Measurements from ENCODE around the gene ZIC5. TPM values are rescaled to one million over a fixed set of nuclear protein-coding genes. Genes with fewer than 3 reads are reported as not detected.
A peak's percentile ranks its signal among the peaks of the same experiment; 100 is the strongest.
"Not testable (repeated sequence)": the region's sequence is repeated elsewhere in the genome, so short reads cannot be mapped to it uniquely, and the experiment has no call there.

The ZIC5 gene
- total RNA-seq, 1 donor from 2014 or later, result not detected

DNA sequence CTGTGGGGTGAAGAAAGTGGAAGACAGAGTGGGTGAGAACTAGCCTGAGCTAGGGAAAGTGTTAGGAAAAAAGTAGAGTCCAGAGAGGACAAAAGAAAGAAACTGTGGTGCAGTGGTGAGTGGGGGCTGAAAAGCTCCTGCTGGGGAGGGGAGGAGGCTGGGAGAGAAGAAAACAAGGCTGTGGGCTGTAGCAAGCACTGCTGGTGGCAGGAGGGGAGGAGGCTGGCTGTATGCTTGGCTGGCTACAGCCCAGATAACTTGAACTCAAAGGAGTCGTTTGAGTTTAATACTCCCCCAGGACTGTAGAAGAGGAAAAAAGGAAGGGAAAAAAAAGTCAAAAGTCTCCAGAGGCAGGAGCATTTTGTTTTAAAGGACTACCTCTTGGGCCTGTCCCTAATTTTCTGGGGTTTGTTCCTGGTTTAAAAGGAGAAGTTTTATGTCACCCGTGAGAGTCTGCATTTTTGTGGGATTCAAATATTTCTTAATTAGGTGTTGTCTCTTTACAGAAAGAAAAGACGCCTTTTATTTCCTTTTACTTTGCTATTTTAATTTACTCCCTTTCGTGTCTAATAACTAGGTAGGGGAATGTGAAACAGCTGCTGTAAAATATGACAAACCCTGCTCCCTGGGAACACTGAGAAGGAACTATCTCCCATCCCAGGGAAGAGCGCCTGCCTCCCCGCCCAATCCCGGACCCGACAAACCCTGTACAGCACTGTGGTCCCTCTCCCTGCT lies 21.7 kb downstream of the ZIC5 start:
- no peaks in the 10 kb centered on the region for H3K4me1 ChIP-seq
- ATAC-seq (peak; percentile 6), DNase-seq (no peak)
- TF ChIP-seq, protein P1, sequence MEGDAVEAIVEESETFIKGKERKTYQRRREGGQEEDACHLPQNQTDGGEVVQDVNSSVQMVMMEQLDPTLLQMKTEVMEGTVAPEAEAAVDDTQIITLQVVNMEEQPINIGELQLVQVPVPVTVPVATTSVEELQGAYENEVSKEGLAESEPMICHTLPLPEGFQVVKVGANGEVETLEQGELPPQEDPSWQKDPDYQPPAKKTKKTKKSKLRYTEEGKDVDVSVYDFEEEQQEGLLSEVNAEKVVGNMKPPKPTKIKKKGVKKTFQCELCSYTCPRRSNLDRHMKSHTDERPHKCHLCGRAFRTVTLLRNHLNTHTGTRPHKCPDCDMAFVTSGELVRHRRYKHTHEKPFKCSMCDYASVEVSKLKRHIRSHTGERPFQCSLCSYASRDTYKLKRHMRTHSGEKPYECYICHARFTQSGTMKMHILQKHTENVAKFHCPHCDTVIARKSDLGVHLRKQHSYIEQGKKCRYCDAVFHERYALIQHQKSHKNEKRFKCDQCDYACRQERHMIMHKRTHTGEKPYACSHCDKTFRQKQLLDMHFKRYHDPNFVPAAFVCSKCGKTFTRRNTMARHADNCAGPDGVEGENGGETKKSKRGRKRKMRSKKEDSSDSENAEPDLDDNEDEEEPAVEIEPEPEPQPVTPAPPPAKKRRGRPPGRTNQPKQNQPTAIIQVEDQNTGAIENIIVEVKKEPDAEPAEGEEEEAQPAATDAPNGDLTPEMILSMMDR (IDR thresholded peaks at IDR 0.05), result no peak
- no peak overlapping the region for H3K4me3 ChIP-seq
- intact Hi-C loops (cut with DNase I), result no loop called here
- no peaks in the 10 kb centered on the region for H3K9me3 ChIP-seq
- no peak overlapping the region for H3K27ac ChIP-seq
- H3K27me3 ChIP-seq, result peaks cover 36% of the 10 kb centered on the region
- no peaks in the 10 kb centered on the region for H3K36me3 ChIP-seq

- TF ChIP-seq, protein P1 (IDR thresholded peaks at IDR 0.05), result no peak
- peaks cover 35% of the 10 kb centered on the region for H3K27me3 ChIP-seq
- ATAC-seq, result peak; percentile 59
- no peak overlapping the region for H3K27ac ChIP-seq
- intact Hi-C loops (cut with DNase I), result no loop called here
- no peaks in the 10 kb centered on the region for H3K4me1 ChIP-seq
- no peaks in the 10 kb centered on the region for H3K9me3 ChIP-seq
- H3K4me3 ChIP-seq, result no peak overlapping the region
- no peaks in the 10 kb centered on the region for H3K36me3 ChIP-seq
- DNase-seq, result no peak
These were observed 22.5 kb downstream of the ZIC5 start for GRCh38 chr13:99948907-99949678.

DNA sequence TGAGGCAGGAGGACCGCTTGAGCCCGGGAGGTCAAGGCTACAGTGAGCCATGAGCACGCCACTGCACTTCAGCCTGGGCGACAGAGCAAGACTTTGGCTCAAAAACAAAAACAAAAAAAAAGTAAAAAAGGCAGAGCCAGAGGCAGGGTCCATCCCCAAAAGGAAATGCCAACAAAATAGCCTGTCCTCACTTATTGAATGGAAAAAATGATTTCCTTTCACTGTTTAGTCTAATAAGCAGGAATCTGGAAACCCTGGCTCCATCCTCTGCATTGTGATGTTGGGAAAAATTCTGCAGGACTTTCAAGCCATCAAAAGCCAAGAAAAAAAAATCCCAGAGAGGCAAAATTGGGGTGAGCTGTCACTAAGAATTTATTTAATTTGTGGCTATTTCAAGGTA lies 23.2 kb downstream of the ZIC5 start:
- Histone ChIP-seq H3K4me1 (no peaks in the 10 kb centered on the region), H3K4me3 (no peak overlapping the region), H3K9me3 (no peaks in the 10 kb centered on the region), H3K27me3 (peaks cover 30% of the 10 kb centered on the region), H3K27ac (no peak overlapping the region), H3K36me3 (no peaks in the 10 kb centered on the region)
- intact Hi-C loops (cut with DNase I), result no loop called here
- ATAC-seq (no peak), DNase-seq (no peak)
- TF ChIP-seq, protein P1 (IDR thresholded peaks at IDR 0.05), result no peak

GRCh38 chr13:99947666-99948065 lies 23.9 kb downstream of the ZIC5 start:
- no peaks in the 10 kb centered on the region for H3K9me3 ChIP-seq
- intact Hi-C loops (cut with DNase I), result no loop called here
- H3K27ac ChIP-seq, result no peak overlapping the region
- TF ChIP-seq, protein P1 (IDR thresholded peaks at IDR 0.05), result no peak
- ATAC-seq (no peak), DNase-seq (no peak)
- no peaks in the 10 kb centered on the region for H3K36me3 ChIP-seq
- H3K4me3 ChIP-seq, result no peak overlapping the region
- no peaks in the 10 kb centered on the region for H3K4me1 ChIP-seq
- H3K27me3 ChIP-seq, result peaks cover 28% of the 10 kb centered on the region

GRCh38 chr13:99945515-99945914 lies 26.1 kb downstream of the ZIC5 start:
- peaks cover 28% of the 10 kb centered on the region for H3K27me3 ChIP-seq
- not testable (repeated sequence) for ATAC-seq

DNA sequence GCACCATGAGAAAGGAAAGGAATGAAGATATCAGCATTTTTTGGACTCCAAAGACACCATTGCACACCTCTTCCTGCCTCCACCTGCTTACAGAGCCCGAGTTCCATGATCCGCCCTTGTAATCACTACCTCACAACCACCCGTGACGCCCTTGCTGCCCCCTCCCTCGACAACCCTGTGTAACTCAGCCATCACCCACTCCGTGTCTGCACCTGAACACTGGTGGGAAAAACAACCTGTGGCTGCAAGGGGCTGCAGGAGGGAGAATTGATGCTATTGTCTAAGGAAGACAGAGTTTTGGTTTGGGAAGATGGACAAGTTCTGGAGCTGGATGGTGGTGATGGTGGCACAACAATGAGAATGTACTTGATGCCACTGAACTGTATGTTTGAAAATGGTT lies 27.0 kb downstream of the ZIC5 start:
- H3K27me3 ChIP-seq, result peaks cover 28% of the 10 kb centered on the region
- H3K36me3 ChIP-seq, result no peaks in the 10 kb centered on the region
- H3K4me1 ChIP-seq, result no peaks in the 10 kb centered on the region
- intact Hi-C loops (cut with DNase I), result no loop called here
- TF ChIP-seq, protein P1 (IDR thresholded peaks at IDR 0.05), result no peak
- ATAC-seq (no peak), DNase-seq (no peak)
- H3K4me3 ChIP-seq, result no peak overlapping the region
- H3K27ac ChIP-seq, result no peak overlapping the region
- no peaks in the 10 kb centered on the region for H3K9me3 ChIP-seq

More at GRCh38 chr13:99945515-99945914, 26.1 kb downstream of the ZIC5 start:
- H3K9me3 ChIP-seq; H3K27ac ChIP-seq; intact Hi-C loops (cut with DNase I); H3K4me1 ChIP-seq; DNase-seq; H3K36me3 ChIP-seq; H3K4me3 ChIP-seq: not testable (repeated sequence)

Data from upper lobe of right lung (tissue), 1 donor.